NCI-H146 treated with DMSO at 0.1 percent for 48 hours (cell line): ENCODE measurements around the gene UCHL5.
"Not testable (repeated sequence)": the region's sequence is repeated elsewhere in the genome, so short reads cannot be mapped to it uniquely, and the experiment has no call there.

Source experiments
- DNase-seq: peaks from one replicate; lab custom pipeline; 2025; ENCODE audit not compliant: unreplicated experiment; lab: John Stamatoyannopoulos, UW

UCHL5 gene

GRCh38 chr1:193066606-193067005 is 7.4 kb upstream of the UCHL5 start:
- DNase-seq: no peak

- no peak for DNase-seq
These were observed 6.8 kb upstream of the UCHL5 start for GRCh38 chr1:193065954-193066353.

GRCh38 chr1:193062698-193063463 is 3.7 kb upstream of the UCHL5 start:
- no peak for DNase-seq

GRCh38 chr1:193060938-193061337 is 1.8 kb upstream of the UCHL5 start:
- peak; percentile 17 for DNase-seq

- no peak for DNase-seq
These were observed 1.2 kb upstream of the UCHL5 start for GRCh38 chr1:193060406-193060805.

GRCh38 chr1:193060115-193060403 is 899 bp upstream of the UCHL5 start:
- DNase-seq: no peak

GRCh38 chr1:193058529-193059281 is 455 bp downstream of the UCHL5 start:
- no peak for DNase-seq

GRCh38 chr1:193054169-193054675 is 4.9 kb downstream of the UCHL5 start:
- DNase-seq: no peak

- DNase-seq: not testable (repeated sequence)
These were observed 10.2 kb downstream of the UCHL5 start for GRCh38 chr1:193048913-193049312.

- no peak for DNase-seq
These were observed 16.1 kb downstream of the UCHL5 start for GRCh38 chr1:193042766-193043691.

GRCh38 chr1:193040011-193040410 is 19.1 kb downstream of the UCHL5 start:
- no peak for DNase-seq

- DNase-seq: peak; percentile 77
These were observed 22.7 kb downstream of the UCHL5 start for GRCh38 chr1:193036337-193037047.

- DNase-seq: no peak
These were observed 25.6 kb downstream of the UCHL5 start for GRCh38 chr1:193033610-193034009.

GRCh38 chr1:193032643-193033427 is 26.3 kb downstream of the UCHL5 start:
- DNase-seq: not testable (repeated sequence)

GRCh38 chr1:193031431-193031830 is 27.7 kb downstream of the UCHL5 start:
- DNase-seq: no peak

- DNase-seq: no peak
These were observed 28.9 kb downstream of the UCHL5 start for GRCh38 chr1:193030280-193030679.

GRCh38 chr1:193025218-193025617 is 33.9 kb downstream of the UCHL5 start:
- no peak for DNase-seq

- peak; percentile 43 for DNase-seq
These were observed 39.6 kb downstream of the UCHL5 start for GRCh38 chr1:193019442-193020026.

GRCh38 chr1:193016788-193017187 is 42.4 kb downstream of the UCHL5 start:
- DNase-seq: no peak

- no peak for DNase-seq
These were observed 44.8 kb downstream of the UCHL5 start for GRCh38 chr1:193014400-193014799.
